ENCODE measurements around the gene KBTBD12.

KBTBD12 gene

GRCh38 chr3:127899200-127899599 lies 15.8 kb upstream of the KBTBD12 start:
- Histone ChIP-seq H3K4me1 (ENCODE audit: insufficient read depth, low read length) (no peaks in the 10 kb centered on the region), H3K4me3 (ENCODE audit: low read depth in 1 of 2, low read length in 2 of 2) (no peak overlapping the region), H3K36me3 (ENCODE audit: insufficient read depth, low read length) (no peaks in the 10 kb centered on the region), H4K20me1 (ENCODE audit: insufficient read depth, low read length) (no peaks in the 10 kb centered on the region), H3K27me3 (ENCODE audit: insufficient read depth, low read length, poor library complexity) (peaks cover 13% of the 10 kb centered on the region), H3K4me2 (ENCODE audit: insufficient read depth, low read length) (no peak overlapping the region), H3K79me2 (ENCODE audit: insufficient read depth, low read length) (no peaks in the 10 kb centered on the region), H3K27ac (ENCODE audit: low read length) (no peak overlapping the region), H3K9me3 (ENCODE audit: insufficient read depth, low read length, severe bottlenecking) (no peaks in the 10 kb centered on the region), H2AFZ (ENCODE audit: low read depth, low read length) (no peak overlapping the region), H3K9ac (ENCODE audit: low read depth, low read length) (no peak overlapping the region)
- DNase-seq (no peak), ATAC-seq (ENCODE audit: insufficient read depth, low read depth) (no peak)
- TF ChIP-seq CTCF (IDR thresholded peaks at IDR 0.05; ENCODE audit: borderline replicate concordance, extremely low read depth, low read length, poor library complexity, severe bottlenecking) (no peak), EZH2 (IDR thresholded peaks at IDR 0.05; ENCODE audit: borderline replicate concordance, low read depth, low read length, severe bottlenecking) (no peak)

- Histone ChIP-seq H3K4me1 (ENCODE audit: insufficient read depth, low read length) (no peaks in the 10 kb centered on the region), H3K79me2 (ENCODE audit: insufficient read depth, low read length) (no peaks in the 10 kb centered on the region), H3K9me3 (ENCODE audit: insufficient read depth, low read length, severe bottlenecking) (no peaks in the 10 kb centered on the region), H3K36me3 (ENCODE audit: insufficient read depth, low read length) (no peaks in the 10 kb centered on the region), H3K4me3 (ENCODE audit: low read depth in 1 of 2, low read length in 2 of 2) (no peak overlapping the region), H3K27ac (ENCODE audit: low read length) (no peak overlapping the region), H3K4me2 (ENCODE audit: insufficient read depth, low read length) (no peak overlapping the region), H4K20me1 (ENCODE audit: insufficient read depth, low read length) (no peaks in the 10 kb centered on the region), H2AFZ (ENCODE audit: low read depth, low read length) (no peak overlapping the region), H3K27me3 (ENCODE audit: insufficient read depth, low read length, poor library complexity) (peaks cover 13% of the 10 kb centered on the region), H3K9ac (ENCODE audit: low read depth, low read length) (no peak overlapping the region)
- DNase-seq (no peak), ATAC-seq (ENCODE audit: insufficient read depth, low read depth) (no peak)
- TF ChIP-seq EZH2 (IDR thresholded peaks at IDR 0.05; ENCODE audit: borderline replicate concordance, low read depth, low read length, severe bottlenecking) (no peak), CTCF (IDR thresholded peaks at IDR 0.05; ENCODE audit: borderline replicate concordance, extremely low read depth, low read length, poor library complexity, severe bottlenecking) (no peak)
These were observed 15.3 kb upstream of the KBTBD12 start for GRCh38 chr3:127899766-127900165.

GRCh38 chr3:127900536-127900935 lies 14.5 kb upstream of the KBTBD12 start:
- no peaks in the 10 kb centered on the region for H4K20me1 ChIP-seq (ENCODE audit: insufficient read depth, low read length)
- H2AFZ ChIP-seq (ENCODE audit: low read depth, low read length), result no peak overlapping the region
- H3K9me3 ChIP-seq (ENCODE audit: insufficient read depth, low read length, severe bottlenecking), result no peaks in the 10 kb centered on the region
- no peak overlapping the region for H3K9ac ChIP-seq (ENCODE audit: low read depth, low read length)
- ATAC-seq (ENCODE audit: insufficient read depth, low read depth), result no peak
- H3K79me2 ChIP-seq (ENCODE audit: insufficient read depth, low read length), result no peaks in the 10 kb centered on the region
- no peak overlapping the region for H3K4me2 ChIP-seq (ENCODE audit: insufficient read depth, low read length)
- no peaks in the 10 kb centered on the region for H3K4me1 ChIP-seq (ENCODE audit: insufficient read depth, low read length)
- H3K27me3 ChIP-seq (ENCODE audit: insufficient read depth, low read length, poor library complexity), result peaks cover 13% of the 10 kb centered on the region
- TF ChIP-seq EZH2 (IDR thresholded peaks at IDR 0.05; ENCODE audit: borderline replicate concordance, low read depth, low read length, severe bottlenecking) (no peak), CTCF (IDR thresholded peaks at IDR 0.05; ENCODE audit: borderline replicate concordance, extremely low read depth, low read length, poor library complexity, severe bottlenecking) (no peak)
- no peak overlapping the region for H3K27ac ChIP-seq (ENCODE audit: low read length)
- no peak for DNase-seq
- no peaks in the 10 kb centered on the region for H3K36me3 ChIP-seq (ENCODE audit: insufficient read depth, low read length)
- no peak overlapping the region for H3K4me3 ChIP-seq (ENCODE audit: low read depth in 1 of 2, low read length in 2 of 2)

GRCh38 chr3:127902486-127902885 lies 12.5 kb upstream of the KBTBD12 start:
- ATAC-seq (ENCODE audit: insufficient read depth, low read depth), result no peak
- no peak overlapping the region for H3K4me3 ChIP-seq (ENCODE audit: low read depth in 1 of 2, low read length in 2 of 2)
- TF ChIP-seq EZH2 (IDR thresholded peaks at IDR 0.05; ENCODE audit: borderline replicate concordance, low read depth, low read length, severe bottlenecking) (no peak), CTCF (IDR thresholded peaks at IDR 0.05; ENCODE audit: borderline replicate concordance, extremely low read depth, low read length, poor library complexity, severe bottlenecking) (no peak)
- no peaks in the 10 kb centered on the region for H3K9me3 ChIP-seq (ENCODE audit: insufficient read depth, low read length, severe bottlenecking)
- no peaks in the 10 kb centered on the region for H3K36me3 ChIP-seq (ENCODE audit: insufficient read depth, low read length)
- H3K4me1 ChIP-seq (ENCODE audit: insufficient read depth, low read length), result no peaks in the 10 kb centered on the region
- no peak for DNase-seq
- no peaks in the 10 kb centered on the region for H3K79me2 ChIP-seq (ENCODE audit: insufficient read depth, low read length)
- no peaks in the 10 kb centered on the region for H4K20me1 ChIP-seq (ENCODE audit: insufficient read depth, low read length)
- no peak overlapping the region for H2AFZ ChIP-seq (ENCODE audit: low read depth, low read length)
- H3K27ac ChIP-seq (ENCODE audit: low read length), result no peak overlapping the region
- no peak overlapping the region for H3K4me2 ChIP-seq (ENCODE audit: insufficient read depth, low read length)
- H3K9ac ChIP-seq (ENCODE audit: low read depth, low read length), result no peak overlapping the region
- peaks cover 13% of the 10 kb centered on the region for H3K27me3 ChIP-seq (ENCODE audit: insufficient read depth, low read length, poor library complexity)

Measured in DND-41 (cell line).